Fibroblast of villous mesenchyme (primary cell): ENCODE data around the gene ATXN7. TPM values are rescaled to one million over a fixed set of nuclear protein-coding genes. Genes with fewer than 3 reads are reported as not detected.

Source experiments
- DNase-seq: peaks from one replicate; pipeline ENCODE4 v3.0.0-alpha.2; 2010; ENCODE audit warnings: low read depth
- H3K4me3 ChIP-seq: 2 replicates; pipeline ENCODE4 v1.5.1; 2011; ENCODE audit warnings: low read depth, mild to moderate bottlenecking, low read length
- total RNA-seq: library from RNA; depleted of rRNA; stranded (reverse); fragments of >200 nt; gene quantifications from 2 replicates; pipeline ENCODE4 v1.2.3, GENCODE V29; 2012
- TF ChIP-seq, protein P1 (sequence below): IDR thresholded peaks from 2 replicates; pipeline ENCODE4 v1.5.1; 2012; ENCODE audit warnings: low read depth, mild to moderate bottlenecking, low read length; ENCODE audit not compliant: insufficient read depth

Gene ATXN7
- total RNA-seq, 1 donor: 14.7 TPM

DNA sequence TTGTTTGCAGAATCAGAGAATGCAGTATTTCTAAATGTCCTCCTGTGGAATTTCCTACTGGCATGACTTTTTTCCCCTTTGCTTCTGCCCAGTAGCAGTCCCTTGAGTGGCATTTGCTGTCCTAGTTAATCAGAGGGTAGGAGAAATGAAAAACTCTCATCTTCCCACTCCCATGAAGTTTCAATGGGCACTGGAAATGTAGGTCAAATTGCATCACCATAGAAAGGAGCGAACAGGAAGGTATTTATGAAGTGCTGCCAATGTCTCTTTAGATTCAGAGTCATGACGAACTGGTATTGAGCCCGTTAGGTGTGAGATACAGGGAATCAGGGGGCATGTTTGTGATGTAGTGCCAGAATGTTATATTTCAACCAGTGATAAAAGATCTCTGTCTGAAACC lies 23.2 kb downstream of the ATXN7 start:
- TF ChIP-seq, protein P1, sequence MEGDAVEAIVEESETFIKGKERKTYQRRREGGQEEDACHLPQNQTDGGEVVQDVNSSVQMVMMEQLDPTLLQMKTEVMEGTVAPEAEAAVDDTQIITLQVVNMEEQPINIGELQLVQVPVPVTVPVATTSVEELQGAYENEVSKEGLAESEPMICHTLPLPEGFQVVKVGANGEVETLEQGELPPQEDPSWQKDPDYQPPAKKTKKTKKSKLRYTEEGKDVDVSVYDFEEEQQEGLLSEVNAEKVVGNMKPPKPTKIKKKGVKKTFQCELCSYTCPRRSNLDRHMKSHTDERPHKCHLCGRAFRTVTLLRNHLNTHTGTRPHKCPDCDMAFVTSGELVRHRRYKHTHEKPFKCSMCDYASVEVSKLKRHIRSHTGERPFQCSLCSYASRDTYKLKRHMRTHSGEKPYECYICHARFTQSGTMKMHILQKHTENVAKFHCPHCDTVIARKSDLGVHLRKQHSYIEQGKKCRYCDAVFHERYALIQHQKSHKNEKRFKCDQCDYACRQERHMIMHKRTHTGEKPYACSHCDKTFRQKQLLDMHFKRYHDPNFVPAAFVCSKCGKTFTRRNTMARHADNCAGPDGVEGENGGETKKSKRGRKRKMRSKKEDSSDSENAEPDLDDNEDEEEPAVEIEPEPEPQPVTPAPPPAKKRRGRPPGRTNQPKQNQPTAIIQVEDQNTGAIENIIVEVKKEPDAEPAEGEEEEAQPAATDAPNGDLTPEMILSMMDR: no peak
- no peak for DNase-seq
- no peak overlapping the region for H3K4me3 ChIP-seq

DNA sequence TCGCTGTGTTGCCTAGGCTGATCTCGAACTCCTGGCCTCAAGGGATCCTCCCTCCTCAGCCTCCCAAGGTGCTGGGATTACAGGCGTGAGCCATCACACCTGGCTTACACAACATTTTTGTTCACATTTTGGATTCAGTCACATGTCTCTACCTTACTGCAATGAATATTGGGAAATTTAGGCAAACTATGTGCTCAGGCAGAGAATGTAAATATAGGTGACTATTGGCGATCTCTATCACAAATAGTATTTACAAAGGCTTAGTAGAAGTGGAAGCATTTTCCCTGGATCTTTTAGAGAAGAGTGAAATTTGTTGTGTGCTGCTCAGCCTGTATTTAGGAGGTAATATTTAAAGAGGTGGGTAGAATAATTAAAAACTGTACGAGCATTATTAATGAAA lies 27.9 kb downstream of the ATXN7 start:
- H3K4me3 ChIP-seq: no peak overlapping the region
- TF ChIP-seq, protein P1: no peak
- no peak for DNase-seq

DNA sequence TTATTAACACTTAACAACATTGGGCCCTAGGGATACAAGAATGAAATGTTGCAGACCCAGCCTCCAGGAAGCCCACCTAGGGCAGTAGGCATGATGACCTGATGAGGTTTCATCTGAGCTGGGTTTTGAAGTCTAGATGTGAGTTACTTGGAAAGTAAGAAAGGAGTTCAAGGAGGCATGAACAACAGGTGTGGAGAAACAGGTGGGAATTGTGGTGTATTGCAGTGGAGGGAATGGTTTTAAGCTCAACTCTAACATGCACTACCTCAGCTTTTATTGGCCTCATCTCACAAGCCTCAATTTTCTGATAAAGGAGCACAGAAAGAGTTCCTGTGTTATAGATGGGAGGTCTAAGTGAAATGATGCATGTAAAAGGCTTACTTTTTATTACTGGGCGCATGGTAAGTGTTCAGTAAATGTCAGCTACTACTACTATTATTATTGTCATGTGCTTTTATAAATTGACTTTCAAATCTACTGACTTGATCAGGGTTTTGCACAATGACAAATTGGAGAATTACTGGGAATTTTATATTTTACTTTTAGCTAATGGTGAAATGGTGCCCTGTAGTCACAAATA lies 29.2 kb downstream of the ATXN7 start:
- TF ChIP-seq, protein P1: no peak
- DNase-seq: no peak
- H3K4me3 ChIP-seq: no peak overlapping the region

DNA sequence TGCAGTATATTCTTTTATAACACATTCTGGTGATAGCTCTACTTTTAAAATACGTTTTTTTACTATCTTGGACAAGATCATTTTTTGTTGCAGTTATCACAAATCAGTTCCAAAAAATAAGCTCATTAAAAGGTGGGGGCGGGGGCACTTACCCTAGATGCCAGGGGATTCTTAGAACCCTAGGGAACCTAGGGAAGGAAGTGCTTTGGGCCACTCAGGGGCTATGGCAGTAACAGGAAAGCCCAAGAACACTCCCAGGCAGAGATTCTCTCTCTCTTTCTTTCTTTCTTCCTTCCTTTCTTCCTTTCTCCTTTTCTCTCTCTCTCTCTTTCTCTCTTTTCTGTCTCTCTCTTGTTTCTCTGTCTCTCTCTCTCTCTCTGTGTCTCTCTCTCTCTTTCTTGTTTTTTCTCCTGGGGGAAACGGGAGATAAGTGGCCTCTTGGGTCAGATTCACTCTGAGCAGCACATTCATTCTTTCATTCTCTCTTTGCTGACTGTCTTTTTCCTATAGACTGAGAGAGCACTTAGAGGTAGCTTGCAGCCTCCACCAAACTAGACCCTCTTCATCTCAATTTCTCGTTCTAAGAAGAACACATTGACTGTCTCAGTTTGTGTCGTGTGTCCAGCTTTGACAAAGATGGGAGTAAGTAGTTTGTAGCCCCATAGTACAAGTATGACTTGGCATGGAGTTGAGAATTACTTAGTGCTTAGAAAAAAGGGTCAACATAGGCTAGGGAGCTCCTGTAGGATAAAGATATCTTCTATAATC lies 31.9 kb downstream of the ATXN7 start:
- TF ChIP-seq, protein P1: no peak
- no peak overlapping the region for H3K4me3 ChIP-seq
- DNase-seq: no peak

DNA sequence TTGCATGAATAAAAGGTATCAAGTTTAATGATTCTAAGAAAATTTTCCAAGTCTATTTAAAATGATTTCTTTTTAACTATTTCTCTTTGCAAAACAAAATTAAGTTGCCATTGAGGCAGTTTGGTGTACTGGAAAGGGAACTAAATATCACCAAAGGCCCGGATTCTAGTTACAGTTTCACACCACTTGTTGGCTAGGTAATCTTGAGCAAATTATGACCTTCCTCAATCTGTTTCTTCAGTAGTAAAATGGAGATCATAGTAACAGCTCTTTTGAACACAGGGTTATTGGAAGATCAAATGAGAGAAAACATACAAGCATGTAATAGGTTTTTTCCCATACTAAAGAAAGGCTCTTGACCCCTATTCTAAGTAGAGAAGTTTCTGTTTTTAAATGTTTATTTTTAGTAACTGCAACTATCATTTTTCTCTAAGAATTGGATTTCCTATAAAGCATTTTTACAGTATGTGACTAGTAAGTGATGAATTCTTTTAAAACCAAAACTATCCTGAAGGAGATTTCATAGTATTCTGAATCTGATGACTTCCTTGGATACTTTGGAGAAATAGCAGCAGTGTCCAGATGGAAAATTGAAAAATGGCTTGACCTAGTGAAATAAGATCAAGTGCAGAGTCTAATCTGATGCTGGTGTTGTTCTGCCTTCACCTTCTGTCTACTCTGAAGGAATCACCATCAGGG lies 32.8 kb downstream of the ATXN7 start:
- H3K4me3 ChIP-seq: no peak overlapping the region
- no peak for DNase-seq
- TF ChIP-seq, protein P1: no peak

DNA sequence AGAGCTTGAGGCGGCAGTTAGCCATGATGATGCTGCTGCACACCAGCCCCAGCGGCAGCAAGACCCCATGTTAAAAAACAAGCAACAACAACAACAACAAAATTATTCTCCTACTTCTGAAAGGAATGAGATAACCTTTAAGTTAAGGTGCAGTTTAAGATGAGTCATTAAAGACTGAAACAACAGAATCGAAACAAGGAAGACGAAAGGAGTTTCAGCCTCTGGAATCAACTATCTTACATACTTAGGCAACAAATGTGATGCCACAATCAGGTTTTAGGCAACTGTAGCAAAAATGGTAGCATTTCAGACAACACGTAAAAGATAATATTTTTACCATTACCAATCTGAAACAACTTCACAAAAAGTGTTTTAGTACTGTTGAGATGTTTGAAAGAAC lies 36.3 kb downstream of the ATXN7 start:
- no peak for DNase-seq

More for the DNA sequence above, 36.3 kb downstream of the ATXN7 start:
- TF ChIP-seq, protein P1: no peak
- H3K4me3 ChIP-seq: no peak overlapping the region
